ENCODE results near the gene ACOT11. TPM values are rescaled to one million over a fixed set of nuclear protein-coding genes. Genes with fewer than 3 reads are reported as not detected.
"Not testable (repeated sequence)": the region's sequence is repeated elsewhere in the genome, so short reads cannot be mapped to it uniquely, and the experiment has no call there.

The ACOT11 gene
- total RNA-seq, 6 donors from 2014 or later = 2.3 to 13.6 (median 7.0) TPM

- no peak for ATAC-seq (ENCODE audit: low FRiP score in 2 of 2)
- WGBS, 2 donors = 88 to 93% methylated on average over 2 of the region's 2 CpGs
Observed at GRCh38 chr1:54518489-54518888, 29.5 kb upstream of the ACOT11 start.

GRCh38 chr1:54519709-54520108, 28.3 kb upstream of the ACOT11 start:
- H3K4me3 ChIP-seq = no peak overlapping the region
- no peaks in the 10 kb centered on the region for H3K27me3 ChIP-seq
- ATAC-seq (ENCODE audit: low FRiP score in 2 of 2) (no peak), DNase-seq (no peak)
- 60 to 67% methylated on average over 1 to 5 of the region's 5 CpGs for whole genome bisulfite sequencing, 2 donors
- H3K4me1 ChIP-seq = no peaks in the 10 kb centered on the region
- H3K9me3 ChIP-seq = no peaks in the 10 kb centered on the region
- H3K27ac ChIP-seq = no peak overlapping the region
- TF ChIP-seq EP300 (IDR thresholded peaks at IDR 0.05) (no peak), CTCF (IDR thresholded peaks at IDR 0.05) (no peak)
- no peaks in the 10 kb centered on the region for H3K36me3 ChIP-seq

More at GRCh38 chr1:54518489-54518888, 29.5 kb upstream of the ACOT11 start:
- Histone ChIP-seq H3K36me3 (no peaks in the 10 kb centered on the region), H3K9me3 (no peaks in the 10 kb centered on the region), H3K4me1 (no peaks in the 10 kb centered on the region), H3K27ac (no peak overlapping the region), H3K4me3 (no peak overlapping the region), H3K27me3 (no peaks in the 10 kb centered on the region)
- no peak for TF ChIP-seq EP300 (IDR thresholded peaks at IDR 0.05)
- no peak for TF ChIP-seq POLR2A (IDR thresholded peaks at IDR 0.05)
- TF ChIP-seq POLR2AphosphoS5 (IDR thresholded peaks at IDR 0.05) = no peak
- TF ChIP-seq CTCF (IDR thresholded peaks at IDR 0.05) = no peak
- no peak for DNase-seq

GRCh38 chr1:54520631-54521321, 27.3 kb upstream of the ACOT11 start:
- WGBS, 2 donors = 84 to 86% methylated on average over 9 of the region's 9 CpGs
- H3K4me3 ChIP-seq = no peak overlapping the region

GRCh38 chr1:54526565-54526964, 21.5 kb upstream of the ACOT11 start:
- not testable (repeated sequence) for H3K36me3 ChIP-seq; ATAC-seq (ENCODE audit: low FRiP score in 2 of 2); H3K9me3 ChIP-seq; H3K4me1 ChIP-seq; H3K27me3 ChIP-seq; H3K4me3 ChIP-seq; H3K27ac ChIP-seq; DNase-seq
- 72% methylated on average over 3 of the region's 3 CpGs for WGBS, 2 donors

More at GRCh38 chr1:54520631-54521321, 27.3 kb upstream of the ACOT11 start:
- Histone ChIP-seq H3K9me3 (no peaks in the 10 kb centered on the region), H3K4me1 (no peaks in the 10 kb centered on the region), H3K27ac (no peak overlapping the region), H3K36me3 (no peaks in the 10 kb centered on the region), H3K27me3 (no peaks in the 10 kb centered on the region)
- ATAC-seq (ENCODE audit: low FRiP score in 2 of 2) (no peak), DNase-seq (no peak)
- TF ChIP-seq POLR2A (IDR thresholded peaks at IDR 0.05) = no peak
- TF ChIP-seq CTCF (IDR thresholded peaks at IDR 0.05) = no peak
- TF ChIP-seq POLR2AphosphoS5 (IDR thresholded peaks at IDR 0.05) = no peak
- no peak for TF ChIP-seq EP300 (IDR thresholded peaks at IDR 0.05)

GRCh38 chr1:54528613-54529012, 19.4 kb upstream of the ACOT11 start:
- TF ChIP-seq POLR2A (IDR thresholded peaks at IDR 0.05) (no peak), CTCF (IDR thresholded peaks at IDR 0.05) (no peak), EP300 (IDR thresholded peaks at IDR 0.05) (no peak), POLR2AphosphoS5 (IDR thresholded peaks at IDR 0.05) (no peak)
- Histone ChIP-seq H3K4me3 (no peak overlapping the region), H3K36me3 (no peaks in the 10 kb centered on the region), H3K27me3 (no peaks in the 10 kb centered on the region), H3K27ac (no peak overlapping the region), H3K9me3 (no peaks in the 10 kb centered on the region), H3K4me1 (no peaks in the 10 kb centered on the region)
- no peak for DNase-seq
- 71 to 79% methylated on average over 1 of the region's 1 CpG for WGBS, 2 donors
- ATAC-seq (ENCODE audit: low FRiP score in 2 of 2) = no peak

Data from upper lobe of left lung (tissue), 6 donors.